Prostate gland (tissue), 2 donors: ENCODE results near the gene INPP5D.

ENCODE experiments used
- POLR2A ChIP-seq: fragments of 450-650 bp; IDR thresholded peaks from one replicate; pipeline ENCODE4 v1.6.1; 2016; ENCODE audit warnings: antibody characterized with exemption, mild to moderate bottlenecking
- POLR2AphosphoS5 ChIP-seq: sonication (generic); formaldehyde crosslinking; IDR thresholded peaks from one replicate; pipeline ENCODE4 v1.6.1; 2017; ENCODE audit warnings: antibody characterized with exemption
- TF ChIP-seq, protein P1 (sequence below), 4 experiments: fragments of 200-600 bp in 2 of 4; fragments of 450-650 bp in 2 of 4; sonication (generic) in 2 of 4; IDR thresholded peaks; 1 replicate in 3 of 4; 2 replicates in 1 of 4; pipeline ENCODE4 v1.5.1; 2016 to 2019; ENCODE audit warnings: antibody characterized with exemption in 4 of 4, mild to moderate bottlenecking in 2 of 4, moderate library complexity in 2 of 4

DNA sequence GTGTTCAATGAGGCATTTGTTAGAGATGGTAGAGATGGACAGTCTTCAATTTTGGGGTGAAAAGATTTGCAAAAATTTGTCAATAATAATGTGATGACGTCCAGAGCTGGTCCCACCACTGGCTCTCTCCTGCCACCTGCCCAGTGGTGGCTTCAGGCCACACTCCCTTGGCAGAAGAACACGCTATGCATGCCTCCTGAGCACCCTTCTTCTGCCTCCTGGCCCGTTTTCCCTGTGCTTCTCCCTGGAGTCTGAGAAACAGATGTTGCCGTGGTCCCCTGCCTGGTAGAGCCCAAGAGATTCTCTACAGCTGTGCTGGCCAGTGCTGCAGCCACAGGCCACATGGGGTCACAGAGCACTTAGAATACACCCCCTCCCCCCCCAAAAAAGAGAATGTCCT, 33.6 kb downstream of the INPP5D start:
- TF ChIP-seq, protein P1, sequence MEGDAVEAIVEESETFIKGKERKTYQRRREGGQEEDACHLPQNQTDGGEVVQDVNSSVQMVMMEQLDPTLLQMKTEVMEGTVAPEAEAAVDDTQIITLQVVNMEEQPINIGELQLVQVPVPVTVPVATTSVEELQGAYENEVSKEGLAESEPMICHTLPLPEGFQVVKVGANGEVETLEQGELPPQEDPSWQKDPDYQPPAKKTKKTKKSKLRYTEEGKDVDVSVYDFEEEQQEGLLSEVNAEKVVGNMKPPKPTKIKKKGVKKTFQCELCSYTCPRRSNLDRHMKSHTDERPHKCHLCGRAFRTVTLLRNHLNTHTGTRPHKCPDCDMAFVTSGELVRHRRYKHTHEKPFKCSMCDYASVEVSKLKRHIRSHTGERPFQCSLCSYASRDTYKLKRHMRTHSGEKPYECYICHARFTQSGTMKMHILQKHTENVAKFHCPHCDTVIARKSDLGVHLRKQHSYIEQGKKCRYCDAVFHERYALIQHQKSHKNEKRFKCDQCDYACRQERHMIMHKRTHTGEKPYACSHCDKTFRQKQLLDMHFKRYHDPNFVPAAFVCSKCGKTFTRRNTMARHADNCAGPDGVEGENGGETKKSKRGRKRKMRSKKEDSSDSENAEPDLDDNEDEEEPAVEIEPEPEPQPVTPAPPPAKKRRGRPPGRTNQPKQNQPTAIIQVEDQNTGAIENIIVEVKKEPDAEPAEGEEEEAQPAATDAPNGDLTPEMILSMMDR (IDR thresholded peaks at IDR 0.05): no peak
- TF ChIP-seq POLR2AphosphoS5: no peak
- TF ChIP-seq POLR2A: no peak
